ENCODE measurements around the gene BFSP2. TPM values are rescaled to one million over a fixed set of nuclear protein-coding genes. Genes with fewer than 3 reads are reported as not detected.
"Not testable (repeated sequence)": the region's sequence is repeated elsewhere in the genome, so short reads cannot be mapped to it uniquely, and the experiment has no call there.

The BFSP2 gene
- total and polyA plus RNA-seq, 12 donors: not detected

GRCh38 chr3:133512416-133513089 is 112.7 kb downstream of the BFSP2 start:
- no peaks in the 10 kb centered on the region for H3K27me3 ChIP-seq
- intact Hi-C loops (cut with DNase I): no loop called here
- DNase-seq: no peak
- TF ChIP-seq POLR2A (IDR thresholded peaks at IDR 0.05): no peak
- TF ChIP-seq CTCF (IDR thresholded peaks at IDR 0.05): no peak
- no peak overlapping the region for H3K27ac ChIP-seq
- no peaks in the 10 kb centered on the region for H3K4me1 ChIP-seq (replicated peaks in 1 of 2)
- 83 to 85% (median 84%) methylated on average over 6 of the region's 6 CpGs for WGBS, 4 donors
- H3K9me3 ChIP-seq (replicated peaks in 1 of 3): no peaks in the 10 kb centered on the region
- no peaks in the 10 kb centered on the region for H3K36me3 ChIP-seq (replicated peaks in 1 of 2)
- no peak overlapping the region for H3K4me3 ChIP-seq

- H3K27ac ChIP-seq: no peak overlapping the region
- no peaks in the 10 kb centered on the region for H3K36me3 ChIP-seq (replicated peaks in 1 of 2)
- H3K4me3 ChIP-seq: no peak overlapping the region
- H3K9me3 ChIP-seq (replicated peaks in 1 of 3): no peaks in the 10 kb centered on the region
- no peak for TF ChIP-seq POLR2A (IDR thresholded peaks at IDR 0.05)
- H3K4me1 ChIP-seq (replicated peaks in 1 of 2): no peaks in the 10 kb centered on the region
- 81 to 87% (median 85%) methylated on average over 6 of the region's 6 CpGs for WGBS, 4 donors
- DNase-seq: no peak
- no peaks in the 10 kb centered on the region for H3K27me3 ChIP-seq
- intact Hi-C loops (cut with DNase I): no loop called here
Measured at GRCh38 chr3:133514418-133514817, 114.6 kb downstream of the BFSP2 start.

- Histone ChIP-seq H3K9me3 (replicated peaks in 1 of 3) (no peaks in the 10 kb centered on the region), H3K27ac (no peak overlapping the region), H3K27me3 (no peaks in the 10 kb centered on the region), H3K36me3 (replicated peaks in 1 of 2) (no peaks in the 10 kb centered on the region), H3K4me1 (replicated peaks in 1 of 2) (no peaks in the 10 kb centered on the region), H3K4me3 (no peak overlapping the region)
- no peak for DNase-seq
- 90 to 100% (median 96%) methylated on average over 1 of the region's 1 CpG for WGBS, 4 donors
- intact Hi-C loops (cut with DNase I): no loop called here
- no peak for TF ChIP-seq CTCF (IDR thresholded peaks at IDR 0.05)
- TF ChIP-seq POLR2A (IDR thresholded peaks at IDR 0.05): no peak
Measured at GRCh38 chr3:133515127-133515526, 115.3 kb downstream of the BFSP2 start.

- Histone ChIP-seq H3K4me3 (no peak overlapping the region), H3K27me3 (no peaks in the 10 kb centered on the region), H3K27ac (no peak overlapping the region), H3K9me3 (replicated peaks in 1 of 3) (no peaks in the 10 kb centered on the region), H3K4me1 (replicated peaks in 1 of 2) (no peaks in the 10 kb centered on the region), H3K36me3 (replicated peaks in 1 of 2) (no peaks in the 10 kb centered on the region)
- no peak for DNase-seq
- intact Hi-C loops (cut with DNase I): no loop called here
- no peak for TF ChIP-seq POLR2A (IDR thresholded peaks at IDR 0.05)
- TF ChIP-seq CTCF (IDR thresholded peaks at IDR 0.05): no peak
Measured at GRCh38 chr3:133520286-133520685, 120.4 kb downstream of the BFSP2 start.

GRCh38 chr3:133520938-133521337 is 121.1 kb downstream of the BFSP2 start:
- WGBS, 4 donors: 91 to 93% (median 92%) methylated on average over 4 of the region's 4 CpGs

More at GRCh38 chr3:133520938-133521337, 121.1 kb downstream of the BFSP2 start:
- H3K9me3 ChIP-seq (replicated peaks in 1 of 3); H3K36me3 ChIP-seq (replicated peaks in 1 of 2); H3K4me1 ChIP-seq (replicated peaks in 1 of 2); DNase-seq; intact Hi-C loops (cut with DNase I); H3K27ac ChIP-seq; H3K4me3 ChIP-seq; H3K27me3 ChIP-seq: not testable (repeated sequence)
